IPS DF 4.7 (cell line): ENCODE data around the gene DBP.

Experiments used
- DNase-seq: peaks from one replicate; pipeline ENCODE4 v3.0.0-alpha.2; 2013; ENCODE audit warnings: low spot score; ENCODE audit errors: extremely low read depth

The DBP gene

GRCh38 chr19:48613024-48613851 lies 23.9 kb downstream of the DBP start:
- DNase-seq: no peak

- no peak for DNase-seq
Observed at GRCh38 chr19:48611872-48612271, 25.3 kb downstream of the DBP start.

- DNase-seq: no peak
Observed at GRCh38 chr19:48609571-48610108, 27.5 kb downstream of the DBP start.

GRCh38 chr19:48608798-48609263 lies 28.3 kb downstream of the DBP start:
- no peak for DNase-seq

DNA sequence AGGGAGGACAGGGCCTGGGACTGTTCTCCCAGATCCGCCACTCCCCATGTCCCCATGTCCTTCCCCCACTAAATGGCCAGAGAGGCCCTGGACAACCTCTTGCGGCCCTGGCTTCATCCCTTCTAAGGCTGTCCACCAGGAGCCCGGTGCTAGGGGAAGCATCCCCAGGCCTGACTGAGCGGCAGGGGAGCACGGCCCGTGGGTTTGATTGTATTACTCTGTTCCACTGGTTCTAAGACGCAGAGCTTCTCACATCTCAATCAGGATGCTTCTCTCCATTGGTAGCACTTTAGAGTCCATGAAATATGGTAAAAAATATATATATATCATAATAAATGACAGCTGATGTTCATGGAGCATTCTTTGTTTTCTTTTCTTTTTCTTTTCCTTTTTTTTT lies 29.8 kb downstream of the DBP start:
- no peak for DNase-seq

GRCh38 chr19:48606463-48607358 lies 30.5 kb downstream of the DBP start, which contains the start of gene SPACA4:
SPACA4 (plus strand) TSS chr19:48606742; CDS start chr19:48606979, 237 bp downstream.
- no peak for DNase-seq

DNA sequence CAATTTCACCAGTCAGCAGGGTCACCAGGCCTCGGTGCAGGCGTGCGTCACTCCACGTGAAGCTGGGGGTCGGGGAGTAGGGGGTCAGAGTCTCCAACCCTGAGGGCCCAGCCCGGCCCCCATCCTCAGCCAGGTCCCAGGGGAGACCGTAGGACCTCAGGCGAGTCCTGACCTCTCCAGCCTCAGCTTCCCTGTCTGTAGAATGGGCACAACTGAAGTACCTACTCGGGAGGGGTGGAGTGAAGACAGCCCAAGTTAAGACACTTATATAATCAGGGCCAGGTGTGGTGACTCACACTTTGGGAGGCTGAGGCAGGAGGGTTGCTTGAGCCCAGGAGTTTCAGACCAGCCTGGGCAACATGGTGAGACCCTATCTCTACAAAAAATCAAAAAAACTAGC lies 33.3 kb downstream of the DBP start:
- DNase-seq: no peak

- DNase-seq: no peak
Observed at GRCh38 chr19:48603449-48603848, 33.7 kb downstream of the DBP start.

DNA sequence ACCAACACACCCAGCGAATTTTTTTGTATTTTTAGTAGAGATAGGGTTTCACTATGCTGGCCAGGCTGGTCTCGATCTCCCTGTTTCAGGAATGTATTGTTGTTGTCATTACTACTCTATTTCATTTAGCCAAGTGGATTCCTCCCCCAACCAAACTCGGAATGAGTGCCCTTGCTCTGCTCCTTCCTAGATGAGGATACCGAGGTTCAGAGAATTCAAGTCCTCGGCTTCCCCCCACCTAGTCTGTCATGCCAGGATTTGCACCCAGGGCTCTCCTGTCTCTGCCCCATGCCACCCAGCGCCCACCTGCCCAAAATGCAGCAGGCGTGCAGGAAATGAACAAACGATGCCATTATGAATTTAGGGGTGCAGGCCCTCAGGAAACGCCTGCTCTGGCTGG lies 34.2 kb downstream of the DBP start:
- DNase-seq: no peak

DNA sequence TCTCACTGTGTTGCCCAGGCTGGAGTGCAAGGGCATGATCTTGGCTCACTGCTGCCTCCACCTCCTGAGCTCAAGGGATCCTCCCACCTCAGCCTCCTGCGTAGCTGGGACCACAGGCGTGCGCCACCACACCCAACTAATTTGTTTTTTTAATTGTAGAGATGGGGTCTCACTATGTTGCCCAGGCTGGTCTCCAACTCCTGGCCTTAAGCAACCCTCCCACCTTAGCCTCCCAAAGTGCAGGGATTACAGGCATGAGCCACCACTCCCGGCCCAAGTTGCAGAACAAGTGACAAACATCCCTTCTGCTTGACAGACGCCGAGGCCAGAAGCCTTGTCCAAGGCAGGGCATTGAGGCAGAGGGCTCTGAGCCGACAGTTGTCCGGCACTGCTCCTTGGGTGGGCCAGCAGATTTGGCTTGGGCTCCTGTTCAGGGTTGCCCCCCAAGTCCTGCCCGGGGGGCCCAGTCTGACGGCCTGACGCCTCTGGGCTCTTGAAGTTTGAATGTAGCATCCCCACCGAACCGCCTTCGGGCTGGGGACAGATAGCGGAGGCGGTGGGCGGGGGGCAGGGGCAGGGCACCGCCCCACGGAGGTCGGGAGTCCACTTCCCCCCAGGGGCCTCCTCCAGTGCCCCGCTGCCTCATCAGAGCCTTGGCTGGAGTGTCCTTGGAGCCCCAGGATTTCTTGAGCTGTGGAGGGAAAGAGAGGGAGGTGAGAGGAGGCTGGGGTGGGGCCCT lies 36.3 kb downstream of the DBP start:
- DNase-seq: no peak

- DNase-seq: no peak
Observed at GRCh38 chr19:48598996-48599700, 38.0 kb downstream of the DBP start.

- DNase-seq: no peak
Observed at GRCh38 chr19:48596679-48597465, 40.3 kb downstream of the DBP start.

DNA sequence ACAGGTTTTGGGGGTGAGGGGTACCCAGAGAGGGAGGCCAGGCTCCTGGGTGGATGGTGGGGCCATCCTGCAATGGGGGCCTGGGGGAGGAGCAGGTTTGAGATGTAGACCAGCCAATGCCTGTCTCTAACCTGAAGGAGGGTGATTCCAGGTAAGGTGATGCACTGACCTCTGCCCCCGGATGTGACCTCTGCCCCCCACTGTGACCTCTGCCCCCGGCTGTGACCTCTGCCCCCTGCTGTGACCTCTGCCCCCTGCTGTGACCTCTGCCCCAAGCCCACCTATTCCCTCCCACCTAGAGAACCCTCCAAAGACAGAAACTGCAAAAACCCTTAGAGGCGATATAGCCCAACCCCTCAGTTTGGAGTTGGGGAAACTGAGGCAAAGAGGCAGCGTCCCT lies 40.9 kb downstream of the DBP start:
- no peak for DNase-seq

DNA sequence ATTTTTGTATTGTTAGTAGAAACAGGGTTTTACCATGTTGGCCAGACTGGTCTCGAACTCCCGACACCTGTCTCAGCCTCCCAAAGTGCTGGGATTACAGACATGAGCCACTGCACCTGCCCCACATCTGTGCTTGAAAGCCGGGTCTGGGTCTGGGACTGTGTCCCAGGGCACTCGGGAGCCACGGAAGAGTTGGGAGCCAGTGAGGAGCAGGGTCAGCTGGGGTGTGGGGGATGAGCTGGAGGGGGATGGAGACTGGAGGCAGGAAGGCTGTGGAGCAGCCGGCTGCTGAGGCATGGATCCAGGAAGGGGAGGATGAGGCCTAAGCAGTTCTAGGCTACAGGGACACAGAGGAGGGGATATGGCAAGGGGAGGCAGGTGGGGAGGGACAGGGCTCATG lies 41.3 kb downstream of the DBP start:
- no peak for DNase-seq

DNA sequence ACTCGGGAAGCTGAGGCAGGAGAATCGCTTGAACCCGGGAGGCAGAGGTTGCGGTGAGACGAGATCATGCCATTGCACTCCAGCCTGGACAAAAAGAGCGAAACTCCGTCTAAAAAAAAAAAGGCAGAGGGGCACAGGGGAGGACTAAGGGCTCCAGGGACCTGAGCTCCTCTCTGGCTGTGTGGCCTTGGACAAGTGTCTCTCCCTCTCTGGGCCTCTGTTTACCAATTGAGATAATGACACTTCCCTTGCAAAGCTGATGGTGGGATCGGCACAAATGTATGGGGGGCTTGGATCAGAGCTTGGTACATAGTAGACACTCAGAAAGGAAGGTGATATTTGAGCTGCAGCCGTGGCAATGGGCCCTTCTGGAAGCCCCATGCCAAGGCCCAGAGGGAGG lies 42.0 kb downstream of the DBP start:
- no peak for DNase-seq

- no peak for DNase-seq
Observed at GRCh38 chr19:48591021-48591420, 46.2 kb downstream of the DBP start.

- no peak for DNase-seq
Observed at GRCh38 chr19:48588670-48589401, 48.3 kb downstream of the DBP start.

GRCh38 chr19:48587387-48587786 lies 49.8 kb downstream of the DBP start:
- no peak for DNase-seq

- no peak for DNase-seq
Observed at GRCh38 chr19:48582168-48582567, 55.0 kb downstream of the DBP start.
